GM12878 (cell line): ENCODE data around the gene PJA2.

Source experiments
- CEBPB ChIP-seq, 2 experiments: fragments of 150-350 bp in 1 of 2; IDR thresholded peaks; 2 replicates each; pipeline ENCODE4 v1.6.1; 2012 to 2014; ENCODE audit warnings: low read depth in 2 of 2, low read length in 2 of 2, borderline replicate concordance in 1 of 2, inconsistent platforms in 1 of 2
- EP300 ChIP-seq, 2 experiments: fragments of 150-350 bp in 1 of 2; IDR thresholded peaks; 2 replicates each; pipeline ENCODE4 v1.6.1; 2011 to 2012; ENCODE audit warnings: low read depth in 2 of 2, low read length in 2 of 2, borderline replicate concordance in 1 of 2, improper control_type of control experiment in 1 of 2, inconsistent platforms in 1 of 2; ENCODE audit not compliant: control insufficient read depth in 1 of 2
- ETV6 ChIP-seq, 2 experiments: fragments of 450-650 bp in 1 of 2; IDR thresholded peaks in 1 of 2; conservative IDR thresholded peaks in 1 of 2; 2 replicates each; pipeline ENCODE4 v1.6.1; 2014; ENCODE audit warnings: antibody characterized with exemption in 1 of 2, borderline replicate concordance in 1 of 2, low read depth in 1 of 2, mild to moderate bottlenecking in 1 of 2, moderate library complexity in 1 of 2
- EZH2 ChIP-seq: IDR thresholded peaks from 2 replicates; pipeline ENCODE4 v1.6.1; 2012; ENCODE audit warnings: low read depth, mild to moderate bottlenecking, control low read depth, inconsistent platforms, low read length, borderline replicate concordance; ENCODE audit not compliant: control insufficient read depth
- FOXK2 ChIP-seq: fragments of 450-650 bp; IDR thresholded peaks from 2 replicates; pipeline ENCODE4 v1.6.1; 2017; ENCODE audit warnings: mild to moderate bottlenecking, moderate library complexity
- MEF2A ChIP-seq: IDR thresholded peaks from 2 replicates; pipeline ENCODE4 v1.6.1; 2011; ENCODE audit warnings: low read depth, mild to moderate bottlenecking, low read length, moderate library complexity; ENCODE audit not compliant: insufficient read depth
- NFIC ChIP-seq: IDR thresholded peaks from 2 replicates; pipeline ENCODE4 v1.6.1; 2012; ENCODE audit warnings: low read depth, mild to moderate bottlenecking, inconsistent platforms, low read length, moderate library complexity
- POLR2A ChIP-seq: IDR thresholded peaks from 2 replicates; pipeline ENCODE4 v1.6.1; 2011; ENCODE audit warnings: low read depth, mild to moderate bottlenecking, low read length
- POLR2AphosphoS5 ChIP-seq: IDR thresholded peaks from 2 replicates; pipeline ENCODE4 v1.6.1; 2011; ENCODE audit warnings: mild to moderate bottlenecking, low read length, inconsistent platforms
- RAD21 ChIP-seq: IDR thresholded peaks from 2 replicates; pipeline ENCODE4 v1.6.1; 2011; ENCODE audit warnings: mild to moderate bottlenecking, low read depth, low read length, moderate library complexity; ENCODE audit not compliant: insufficient read depth
- TF ChIP-seq, protein P1 (sequence below): fragments of 150-350 bp; IDR thresholded peaks from 2 replicates; pipeline ENCODE4 v1.6.1; 2014; ENCODE audit warnings: mild to moderate bottlenecking, low read depth, low read length
- TF ChIP-seq, protein P2 (sequence below), 3 experiments: IDR thresholded peaks in 2 of 3; conservative IDR thresholded peaks in 1 of 3; 2 replicates each; pipeline ENCODE4 v1.5.1; 2011; ENCODE audit warnings: low read depth in 3 of 3, low read length in 3 of 3, mild to moderate bottlenecking in 3 of 3, control low read depth in 2 of 3, moderate library complexity in 2 of 3, inconsistent platforms in 1 of 3, mixed read lengths in 1 of 3; ENCODE audit not compliant: control insufficient read depth in 2 of 3, insufficient read depth in 1 of 3; ENCODE audit errors: extremely low read depth in 1 of 3
- TF ChIP-seq, protein P3 (sequence below): IDR thresholded peaks from 2 replicates; pipeline ENCODE4 v1.6.1; 2012; ENCODE audit warnings: low read depth, low read length, improper control_type of control experiment
- TF ChIP-seq, protein P4 (sequence below): fragments of 150-350 bp; IDR thresholded peaks from 2 replicates; pipeline ENCODE4 v1.6.1; 2016; ENCODE audit warnings: low read depth, low read length

DNA sequence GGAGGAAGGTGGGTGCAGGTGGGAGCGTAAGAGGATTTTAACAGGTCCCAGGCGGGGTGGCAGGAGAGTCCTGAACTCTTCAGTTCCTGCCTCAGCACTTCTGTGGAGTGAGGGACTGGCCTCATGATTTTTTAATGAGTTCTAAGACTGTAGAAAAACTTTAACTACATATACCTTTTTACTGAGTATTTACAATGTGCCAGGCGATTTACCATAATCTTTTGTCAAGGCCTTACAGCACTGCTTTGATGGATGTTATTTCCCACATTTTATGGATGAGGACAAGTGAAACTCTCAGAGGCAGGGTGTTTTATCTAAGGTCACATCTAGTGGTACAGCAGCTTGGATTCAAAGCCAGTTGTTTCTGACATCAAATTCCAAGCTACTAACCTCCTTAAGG, 99.5 kb downstream of the PJA2 start:
- TF ChIP-seq NFIC (no peak), EZH2 (no peak), FOXK2 (no peak), EP300 (IDR thresholded peaks at IDR 0.05; ENCODE audit: borderline replicate concordance in 1 of 2, control insufficient read depth in 1 of 2, low read depth in 2 of 2, low read length in 2 of 2) (no peak), MEF2A (no peak), POLR2A (no peak), RAD21 (no peak), POLR2AphosphoS5 (no peak), CEBPB (IDR thresholded peaks at IDR 0.05; ENCODE audit: borderline replicate concordance in 1 of 2, low read depth in 2 of 2, low read length in 2 of 2) (no peak), ETV6 (conservative IDR thresholded peaks at IDR 0.05 in 1 of 2, IDR thresholded peaks at IDR 0.05 in 1 of 2; ENCODE audit: borderline replicate concordance in 1 of 2, low read depth in 1 of 2) (no peak)
- TF ChIP-seq, protein P1, sequence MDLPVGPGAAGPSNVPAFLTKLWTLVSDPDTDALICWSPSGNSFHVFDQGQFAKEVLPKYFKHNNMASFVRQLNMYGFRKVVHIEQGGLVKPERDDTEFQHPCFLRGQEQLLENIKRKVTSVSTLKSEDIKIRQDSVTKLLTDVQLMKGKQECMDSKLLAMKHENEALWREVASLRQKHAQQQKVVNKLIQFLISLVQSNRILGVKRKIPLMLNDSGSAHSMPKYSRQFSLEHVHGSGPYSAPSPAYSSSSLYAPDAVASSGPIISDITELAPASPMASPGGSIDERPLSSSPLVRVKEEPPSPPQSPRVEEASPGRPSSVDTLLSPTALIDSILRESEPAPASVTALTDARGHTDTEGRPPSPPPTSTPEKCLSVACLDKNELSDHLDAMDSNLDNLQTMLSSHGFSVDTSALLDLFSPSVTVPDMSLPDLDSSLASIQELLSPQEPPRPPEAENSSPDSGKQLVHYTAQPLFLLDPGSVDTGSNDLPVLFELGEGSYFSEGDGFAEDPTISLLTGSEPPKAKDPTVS = no peak
- TF ChIP-seq, protein P2, sequence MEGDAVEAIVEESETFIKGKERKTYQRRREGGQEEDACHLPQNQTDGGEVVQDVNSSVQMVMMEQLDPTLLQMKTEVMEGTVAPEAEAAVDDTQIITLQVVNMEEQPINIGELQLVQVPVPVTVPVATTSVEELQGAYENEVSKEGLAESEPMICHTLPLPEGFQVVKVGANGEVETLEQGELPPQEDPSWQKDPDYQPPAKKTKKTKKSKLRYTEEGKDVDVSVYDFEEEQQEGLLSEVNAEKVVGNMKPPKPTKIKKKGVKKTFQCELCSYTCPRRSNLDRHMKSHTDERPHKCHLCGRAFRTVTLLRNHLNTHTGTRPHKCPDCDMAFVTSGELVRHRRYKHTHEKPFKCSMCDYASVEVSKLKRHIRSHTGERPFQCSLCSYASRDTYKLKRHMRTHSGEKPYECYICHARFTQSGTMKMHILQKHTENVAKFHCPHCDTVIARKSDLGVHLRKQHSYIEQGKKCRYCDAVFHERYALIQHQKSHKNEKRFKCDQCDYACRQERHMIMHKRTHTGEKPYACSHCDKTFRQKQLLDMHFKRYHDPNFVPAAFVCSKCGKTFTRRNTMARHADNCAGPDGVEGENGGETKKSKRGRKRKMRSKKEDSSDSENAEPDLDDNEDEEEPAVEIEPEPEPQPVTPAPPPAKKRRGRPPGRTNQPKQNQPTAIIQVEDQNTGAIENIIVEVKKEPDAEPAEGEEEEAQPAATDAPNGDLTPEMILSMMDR (IDR thresholded peaks at IDR 0.05 in 2 of 3, conservative IDR thresholded peaks at IDR 0.05 in 1 of 3; ENCODE audit: control insufficient read depth in 2 of 3, extremely low read depth in 1 of 3, insufficient read depth in 1 of 3, low read depth in 3 of 3, low read length in 3 of 3) = no peak
- TF ChIP-seq, protein P3, sequence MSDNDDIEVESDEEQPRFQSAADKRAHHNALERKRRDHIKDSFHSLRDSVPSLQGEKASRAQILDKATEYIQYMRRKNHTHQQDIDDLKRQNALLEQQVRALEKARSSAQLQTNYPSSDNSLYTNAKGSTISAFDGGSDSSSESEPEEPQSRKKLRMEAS = no peak
- TF ChIP-seq, protein P4, sequence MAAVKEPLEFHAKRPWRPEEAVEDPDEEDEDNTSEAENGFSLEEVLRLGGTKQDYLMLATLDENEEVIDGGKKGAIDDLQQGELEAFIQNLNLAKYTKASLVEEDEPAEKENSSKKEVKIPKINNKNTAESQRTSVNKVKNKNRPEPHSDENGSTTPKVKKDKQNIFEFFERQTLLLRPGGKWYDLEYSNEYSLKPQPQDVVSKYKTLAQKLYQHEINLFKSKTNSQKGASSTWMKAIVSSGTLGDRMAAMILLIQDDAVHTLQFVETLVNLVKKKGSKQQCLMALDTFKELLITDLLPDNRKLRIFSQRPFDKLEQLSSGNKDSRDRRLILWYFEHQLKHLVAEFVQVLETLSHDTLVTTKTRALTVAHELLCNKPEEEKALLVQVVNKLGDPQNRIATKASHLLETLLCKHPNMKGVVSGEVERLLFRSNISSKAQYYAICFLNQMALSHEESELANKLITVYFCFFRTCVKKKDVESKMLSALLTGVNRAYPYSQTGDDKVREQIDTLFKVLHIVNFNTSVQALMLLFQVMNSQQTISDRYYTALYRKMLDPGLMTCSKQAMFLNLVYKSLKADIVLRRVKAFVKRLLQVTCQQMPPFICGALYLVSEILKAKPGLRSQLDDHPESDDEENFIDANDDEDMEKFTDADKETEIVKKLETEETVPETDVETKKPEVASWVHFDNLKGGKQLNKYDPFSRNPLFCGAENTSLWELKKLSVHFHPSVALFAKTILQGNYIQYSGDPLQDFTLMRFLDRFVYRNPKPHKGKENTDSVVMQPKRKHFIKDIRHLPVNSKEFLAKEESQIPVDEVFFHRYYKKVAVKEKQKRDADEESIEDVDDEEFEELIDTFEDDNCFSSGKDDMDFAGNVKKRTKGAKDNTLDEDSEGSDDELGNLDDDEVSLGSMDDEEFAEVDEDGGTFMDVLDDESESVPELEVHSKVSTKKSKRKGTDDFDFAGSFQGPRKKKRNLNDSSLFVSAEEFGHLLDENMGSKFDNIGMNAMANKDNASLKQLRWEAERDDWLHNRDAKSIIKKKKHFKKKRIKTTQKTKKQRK = no peak
